HUES48 (cell line): ENCODE results near the gene GPR55.

ENCODE experiments used
- H3K27ac ChIP-seq: one replicate; pipeline ENCODE4 v1.7.0; 2013; ENCODE audit warnings: low read depth, low read length, inconsistent platforms
- H3K27me3 ChIP-seq: 2 replicates; pipeline ENCODE4 v1.6.1; 2013; ENCODE audit warnings: mild to moderate bottlenecking, low read length; ENCODE audit not compliant: control insufficient read depth, insufficient read depth
- H3K36me3 ChIP-seq: 2 replicates; pipeline ENCODE4 v1.6.1; 2013; ENCODE audit warnings: low read length; ENCODE audit not compliant: control insufficient read depth, insufficient read depth
- H3K4me1 ChIP-seq: 2 replicates; pipeline ENCODE4 v1.6.1; 2013; ENCODE audit warnings: mild to moderate bottlenecking, low read length; ENCODE audit not compliant: control insufficient read depth, insufficient read depth
- H3K4me3 ChIP-seq: 2 replicates; pipeline ENCODE4 v1.5.1; 2013; ENCODE audit warnings: mild to moderate bottlenecking, low read depth, low read length
- H3K9ac ChIP-seq: 2 replicates; pipeline ENCODE4 v1.6.1; 2013; ENCODE audit warnings: mild to moderate bottlenecking, low read depth, low read length, moderate library complexity
- H3K9me3 ChIP-seq: 2 replicates; pipeline ENCODE4 v1.6.1; 2013; ENCODE audit warnings: low read length; ENCODE audit not compliant: control insufficient read depth, insufficient read depth

Gene GPR55

GRCh38 chr2:230912046-230912445 is 13.0 kb downstream of the GPR55 start:
- Histone ChIP-seq H3K27me3 (no peaks in the 10 kb centered on the region), H3K4me1 (no peaks in the 10 kb centered on the region), H3K36me3 (no peaks in the 10 kb centered on the region), H3K27ac (no peak overlapping the region), H3K9ac (no peak overlapping the region), H3K4me3 (no peak overlapping the region), H3K9me3 (no peaks in the 10 kb centered on the region)

- H3K9ac ChIP-seq = no peak overlapping the region
- H3K27ac ChIP-seq = no peak overlapping the region
- H3K4me3 ChIP-seq = no peak overlapping the region
- peaks cover 3% of the 10 kb centered on the region; the same call in 1 of the 2 replicates for H3K4me1 ChIP-seq
- H3K27me3 ChIP-seq = peaks cover 6% of the 10 kb centered on the region; the same call in 1 of the 2 replicates
- H3K9me3 ChIP-seq = no peaks in the 10 kb centered on the region
- H3K36me3 ChIP-seq = no peaks in the 10 kb centered on the region
Measured at GRCh38 chr2:230910546-230911177, 14.4 kb downstream of the GPR55 start.

GRCh38 chr2:230909841-230910545 is 15.0 kb downstream of the GPR55 start:
- H3K4me1 ChIP-seq = peaks cover 10% of the 10 kb centered on the region
- H3K36me3 ChIP-seq = no peaks in the 10 kb centered on the region

GRCh38 chr2:230908595-230909191 is 16.3 kb downstream of the GPR55 start:
- Histone ChIP-seq H3K27me3 (peaks cover 12% of the 10 kb centered on the region), H3K36me3 (no peaks in the 10 kb centered on the region), H3K4me1 (peaks cover 12% of the 10 kb centered on the region), H3K4me3 (no peak overlapping the region), H3K9ac (no peak overlapping the region), H3K27ac (peak overlapping the region; percentile 65), H3K9me3 (no peaks in the 10 kb centered on the region)

More at GRCh38 chr2:230909841-230910545, 15.0 kb downstream of the GPR55 start:
- Histone ChIP-seq H3K27ac (no peak overlapping the region), H3K9me3 (no peaks in the 10 kb centered on the region), H3K4me3 (no peak overlapping the region), H3K9ac (no peak overlapping the region), H3K27me3 (peaks cover 6% of the 10 kb centered on the region; the same call in 1 of the 2 replicates)

- Histone ChIP-seq H3K9ac (no peak overlapping the region), H3K27me3 (peaks cover 12% of the 10 kb centered on the region), H3K4me1 (peaks cover 18% of the 10 kb centered on the region), H3K36me3 (no peaks in the 10 kb centered on the region), H3K9me3 (no peaks in the 10 kb centered on the region), H3K4me3 (no peak overlapping the region), H3K27ac (peak overlapping the region; percentile 65)
Measured at GRCh38 chr2:230908092-230908594, 16.9 kb downstream of the GPR55 start.

GRCh38 chr2:230907361-230908091 is 17.5 kb downstream of the GPR55 start:
- Histone ChIP-seq H3K9me3 (no peaks in the 10 kb centered on the region), H3K4me1 (peaks cover 24% of the 10 kb centered on the region), H3K4me3 (no peak overlapping the region), H3K27me3 (peaks cover 12% of the 10 kb centered on the region), H3K27ac (no peak overlapping the region), H3K36me3 (no peaks in the 10 kb centered on the region), H3K9ac (no peak overlapping the region)

GRCh38 chr2:230906471-230907230 is 18.4 kb downstream of the GPR55 start:
- no peak overlapping the region for H3K9ac ChIP-seq
- peaks cover 12% of the 10 kb centered on the region for H3K27me3 ChIP-seq
- no peak overlapping the region for H3K4me3 ChIP-seq
- H3K36me3 ChIP-seq = no peaks in the 10 kb centered on the region
- peaks cover 27% of the 10 kb centered on the region for H3K4me1 ChIP-seq
- H3K9me3 ChIP-seq = no peaks in the 10 kb centered on the region
- H3K27ac ChIP-seq = no peak overlapping the region

- H3K4me3 ChIP-seq = no peak overlapping the region
- peaks cover 12% of the 10 kb centered on the region for H3K27me3 ChIP-seq
- no peaks in the 10 kb centered on the region for H3K36me3 ChIP-seq
- no peak overlapping the region for H3K9ac ChIP-seq
- H3K9me3 ChIP-seq = no peaks in the 10 kb centered on the region
- peak overlapping the region; percentile 48 for H3K27ac ChIP-seq
- H3K4me1 ChIP-seq = peaks cover 27% of the 10 kb centered on the region
Measured at GRCh38 chr2:230905448-230906421, 19.3 kb downstream of the GPR55 start.

- no peaks in the 10 kb centered on the region for H3K9me3 ChIP-seq
- no peak overlapping the region for H3K9ac ChIP-seq
- H3K4me3 ChIP-seq = no peak overlapping the region
- peaks cover 27% of the 10 kb centered on the region for H3K4me1 ChIP-seq
- no peaks in the 10 kb centered on the region for H3K36me3 ChIP-seq
- H3K27me3 ChIP-seq = peaks cover 12% of the 10 kb centered on the region
- H3K27ac ChIP-seq = peak overlapping the region; percentile 48
Measured at GRCh38 chr2:230904856-230905447, 20.1 kb downstream of the GPR55 start.
